Fibroblast of skin of left quadriceps (primary cell): ENCODE measurements around the gene AMBRA1.

Experiments used
- DNase-seq, 2 experiments: peaks; one replicate each; pipeline ENCODE4 v3.0.0-alpha.2; 2013; ENCODE audit warnings: low read depth in 2 of 2

Gene AMBRA1

GRCh38 chr11:46475051-46475925 lies 118.5 kb downstream of the AMBRA1 start:
- DNase-seq, result no peak

GRCh38 chr11:46472662-46472994 lies 121.2 kb downstream of the AMBRA1 start:
- DNase-seq, result no peak

- no peak for DNase-seq
These were observed 121.7 kb downstream of the AMBRA1 start for GRCh38 chr11:46471943-46472661.

GRCh38 chr11:46469926-46470325 lies 123.9 kb downstream of the AMBRA1 start:
- DNase-seq, result no peak

- no peak for DNase-seq
These were observed 128.1 kb downstream of the AMBRA1 start for GRCh38 chr11:46465683-46466082.

- DNase-seq, result no peak
These were observed 130.0 kb downstream of the AMBRA1 start for GRCh38 chr11:46463701-46464421.

GRCh38 chr11:46461461-46461927 lies 132.3 kb downstream of the AMBRA1 start:
- no peak for DNase-seq

GRCh38 chr11:46458491-46458890 lies 135.3 kb downstream of the AMBRA1 start:
- DNase-seq, result no peak

- no peak for DNase-seq
These were observed 136.0 kb downstream of the AMBRA1 start for GRCh38 chr11:46457659-46458424.

- DNase-seq, result no peak
These were observed 136.8 kb downstream of the AMBRA1 start for GRCh38 chr11:46457021-46457420.

- no peak for DNase-seq
These were observed 137.4 kb downstream of the AMBRA1 start for GRCh38 chr11:46456269-46457001.

- DNase-seq, result no peak
These were observed 138.0 kb downstream of the AMBRA1 start for GRCh38 chr11:46455834-46456233.

GRCh38 chr11:46452918-46453517 lies 140.8 kb downstream of the AMBRA1 start:
- no peak for DNase-seq

GRCh38 chr11:46451759-46452158 lies 142.1 kb downstream of the AMBRA1 start:
- DNase-seq, result no peak

GRCh38 chr11:46450846-46451477 lies 142.9 kb downstream of the AMBRA1 start:
- DNase-seq, result no peak

- DNase-seq, result no peak
These were observed 146.3 kb downstream of the AMBRA1 start for GRCh38 chr11:46447544-46447943.

- no peak for DNase-seq
These were observed 147.7 kb downstream of the AMBRA1 start for GRCh38 chr11:46445920-46446771.

GRCh38 chr11:46445192-46445919 lies 148.5 kb downstream of the AMBRA1 start:
- no peak for DNase-seq
